RPMI8226 (cell line): ENCODE results near the gene SORL1.

ENCODE experiments used
- DNase-seq: peaks from one replicate; pipeline ENCODE4 v3.0.0-alpha.2; 2015

SORL1 gene

DNA sequence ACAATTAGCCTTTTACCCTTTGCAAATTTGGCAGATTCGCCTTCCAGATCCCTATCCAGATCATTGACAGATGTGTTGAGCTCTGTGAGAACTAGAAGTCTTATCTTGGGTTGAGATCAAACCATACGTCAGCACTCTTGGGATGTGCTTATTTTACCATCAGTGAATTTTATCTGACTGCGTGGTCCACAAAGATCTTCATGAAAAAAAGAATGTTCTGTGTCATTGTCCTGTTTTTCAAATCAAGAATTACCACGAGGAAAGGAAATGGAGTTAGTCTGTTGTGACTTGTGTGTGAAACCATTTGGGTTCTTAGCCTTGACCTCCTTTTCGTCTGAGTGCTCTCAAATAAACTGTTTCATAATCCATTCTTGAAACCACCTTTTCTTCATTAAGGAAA lies 86.9 kb downstream of the SORL1 start:
- DNase-seq: no peak

DNA sequence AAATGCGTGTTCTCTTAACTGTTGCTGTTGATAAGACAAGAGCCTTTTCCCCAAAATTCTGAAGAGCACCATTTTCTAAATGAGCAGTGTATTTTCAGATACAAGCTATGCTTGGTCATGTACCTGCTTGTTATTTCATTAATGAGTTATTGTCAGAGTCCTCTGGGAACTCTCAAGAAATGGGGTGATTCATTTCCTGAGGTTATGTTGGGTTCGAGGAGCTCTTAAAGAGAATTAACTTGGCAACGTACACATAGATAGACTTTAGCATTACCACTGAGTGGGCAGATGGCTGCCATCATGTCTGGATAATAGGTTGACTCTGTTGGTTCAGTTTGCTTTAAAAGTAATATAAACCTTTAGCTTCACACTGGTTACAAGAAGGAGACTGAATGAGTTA lies 88.5 kb downstream of the SORL1 start:
- no peak for DNase-seq

DNA sequence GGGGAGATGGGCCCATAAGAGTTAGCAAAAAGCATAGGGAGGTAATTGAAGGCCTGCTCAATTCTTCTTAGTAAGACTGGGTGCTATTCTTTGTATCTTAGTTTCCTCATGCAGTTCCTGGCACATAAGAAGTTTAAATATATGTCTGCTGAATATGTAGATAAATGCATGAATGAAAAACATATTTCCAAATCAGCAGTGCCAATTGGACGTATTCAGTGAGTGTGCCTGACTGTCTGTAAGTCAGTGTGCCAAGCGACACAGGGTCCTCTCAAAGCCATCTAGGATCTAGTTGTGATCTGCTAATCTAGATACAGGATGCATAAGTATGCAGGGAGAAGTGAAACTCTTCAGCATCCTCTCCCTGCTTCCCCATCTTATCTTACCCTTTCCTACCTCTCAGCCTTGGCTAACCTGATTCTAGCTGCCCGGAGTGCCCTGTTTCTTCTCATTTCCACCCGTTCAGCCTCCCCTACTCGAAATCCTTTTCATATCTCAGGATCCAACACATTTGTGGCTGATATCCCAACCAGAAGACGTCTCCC lies 91.8 kb downstream of the SORL1 start:
- DNase-seq: no peak

DNA sequence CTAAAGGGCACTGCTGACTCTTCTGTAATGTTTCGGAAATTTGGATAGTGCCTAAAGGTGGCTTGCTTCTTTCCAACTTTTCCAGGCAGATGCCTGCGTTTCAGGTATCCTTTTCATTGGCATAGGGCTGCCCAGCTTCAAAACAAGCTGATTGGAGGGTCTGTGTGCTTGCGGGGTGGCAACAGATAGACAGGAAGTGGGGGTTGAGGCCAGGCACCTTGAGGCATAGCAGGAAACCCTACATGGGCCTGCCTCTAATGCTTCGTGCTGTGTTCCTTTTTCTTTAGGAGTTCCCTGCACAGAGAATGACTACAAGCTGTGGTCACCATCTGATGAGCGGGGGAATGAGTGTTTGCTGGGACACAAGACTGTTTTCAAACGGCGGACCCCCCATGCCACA lies 92.8 kb downstream of the SORL1 start:
- DNase-seq: no peak

DNA sequence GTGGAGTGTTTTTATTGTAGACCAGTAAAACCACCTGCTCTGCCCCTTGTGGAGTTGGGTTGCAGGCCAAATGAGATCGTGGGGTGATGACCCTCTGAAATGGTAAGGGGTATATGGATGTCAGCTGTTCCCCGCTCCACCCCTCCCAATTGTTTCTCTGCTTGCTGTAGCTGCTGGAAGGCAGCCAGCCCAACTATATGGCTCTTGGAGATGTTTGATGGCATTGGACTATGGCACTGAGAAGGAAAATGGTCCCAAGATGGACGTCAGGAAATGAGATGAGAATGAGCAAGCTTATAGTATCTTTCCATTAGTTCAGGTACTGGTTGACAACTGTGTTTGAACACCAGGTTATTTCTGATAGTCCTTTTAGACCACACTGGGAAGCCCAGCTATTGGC lies 95.5 kb downstream of the SORL1 start:
- DNase-seq: no peak

DNA sequence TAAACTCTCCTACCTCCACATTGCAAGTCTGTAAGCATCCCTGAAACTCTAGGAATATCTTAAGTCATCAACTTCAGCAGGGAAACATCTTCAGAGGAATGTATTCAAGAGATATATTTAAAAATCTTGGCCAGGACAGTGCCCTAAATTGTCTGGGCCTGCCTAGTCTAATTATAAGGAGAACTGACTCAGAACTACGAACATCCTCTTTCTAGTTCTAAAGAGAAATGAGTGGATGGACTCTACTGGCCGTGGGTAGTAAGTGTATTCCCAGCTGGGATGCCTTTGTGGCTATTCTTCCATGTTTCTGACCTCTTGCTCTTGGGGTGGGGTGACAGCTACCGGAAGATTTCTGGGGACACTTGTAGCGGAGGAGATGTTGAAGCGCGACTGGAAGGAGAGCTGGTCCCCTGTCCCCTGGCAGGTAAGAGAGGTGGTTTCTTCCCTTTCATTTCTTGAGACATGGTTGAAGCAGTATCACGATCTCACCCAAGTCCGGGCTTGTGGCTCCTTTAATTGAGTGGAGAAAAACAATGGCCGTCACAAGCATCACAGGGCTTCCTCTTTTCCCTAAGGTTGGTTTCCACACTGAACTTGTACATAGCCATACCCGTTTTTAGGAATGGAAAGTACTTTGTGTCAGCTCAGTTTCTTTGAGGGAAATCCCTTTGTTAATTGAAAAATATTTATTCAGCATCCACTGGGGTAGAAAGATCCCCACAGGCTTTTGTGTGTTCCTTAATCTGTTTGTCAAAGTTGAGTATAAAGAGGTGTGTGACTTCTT lies 98.3 kb downstream of the SORL1 start:
- DNase-seq: no peak

DNA sequence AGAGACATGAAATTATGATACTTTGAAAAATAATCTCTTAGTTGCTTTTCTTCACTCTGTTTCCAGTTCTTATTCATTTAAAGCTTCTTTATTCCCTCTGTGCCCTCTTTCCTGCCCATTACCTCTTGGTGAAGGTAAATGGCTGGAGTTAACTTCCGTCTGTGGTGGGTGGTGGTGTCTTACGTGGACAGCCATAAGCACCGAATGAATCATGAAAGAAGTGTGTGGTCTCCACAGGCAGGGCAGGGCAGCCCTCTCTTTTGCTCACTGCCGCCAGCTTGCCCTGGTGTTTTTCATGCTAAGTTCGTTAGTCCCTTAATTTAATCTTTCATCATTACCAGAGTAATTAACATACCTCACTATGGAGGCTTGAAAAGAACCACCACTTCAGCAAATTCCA lies 99.3 kb downstream of the SORL1 start:
- DNase-seq: no peak

DNA sequence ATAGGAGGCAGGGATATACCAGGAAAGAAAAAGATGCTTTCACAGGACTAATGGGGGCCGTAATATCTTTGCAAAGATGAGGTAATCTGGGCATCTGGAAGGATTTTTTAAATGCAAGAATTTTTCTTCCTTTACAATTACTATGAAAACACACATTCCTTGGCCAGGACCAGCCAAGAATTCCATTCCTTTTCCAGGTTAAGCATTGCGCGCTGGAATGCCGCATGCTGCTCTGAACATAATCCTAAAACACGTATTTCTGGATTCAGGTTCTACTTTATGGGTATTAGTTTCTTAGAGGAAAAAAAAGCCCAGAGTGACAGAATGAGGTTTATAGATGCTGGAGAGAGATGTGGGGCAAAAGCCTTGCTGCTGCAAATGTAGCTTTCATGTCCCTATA lies 100.0 kb downstream of the SORL1 start:
- no peak for DNase-seq

DNA sequence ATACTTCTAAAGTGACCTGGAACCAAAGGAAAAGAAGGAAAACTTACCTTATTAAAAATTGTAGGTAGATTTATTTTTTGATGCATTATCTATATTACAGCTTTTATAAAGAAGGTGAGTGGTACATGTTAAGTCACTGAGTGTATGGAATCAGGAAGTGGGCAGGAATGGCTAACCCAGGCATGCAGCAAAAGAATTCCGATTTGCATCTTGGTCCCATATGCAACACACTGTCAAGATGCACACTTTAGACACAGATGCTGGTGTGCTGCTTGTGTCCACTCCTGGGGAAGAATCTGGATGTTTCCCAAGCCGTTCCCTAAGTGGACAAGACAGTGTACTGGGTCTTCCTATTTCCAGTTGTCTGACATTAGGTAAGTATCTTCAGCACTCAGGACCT lies 100.5 kb downstream of the SORL1 start:
- DNase-seq: no peak

DNA sequence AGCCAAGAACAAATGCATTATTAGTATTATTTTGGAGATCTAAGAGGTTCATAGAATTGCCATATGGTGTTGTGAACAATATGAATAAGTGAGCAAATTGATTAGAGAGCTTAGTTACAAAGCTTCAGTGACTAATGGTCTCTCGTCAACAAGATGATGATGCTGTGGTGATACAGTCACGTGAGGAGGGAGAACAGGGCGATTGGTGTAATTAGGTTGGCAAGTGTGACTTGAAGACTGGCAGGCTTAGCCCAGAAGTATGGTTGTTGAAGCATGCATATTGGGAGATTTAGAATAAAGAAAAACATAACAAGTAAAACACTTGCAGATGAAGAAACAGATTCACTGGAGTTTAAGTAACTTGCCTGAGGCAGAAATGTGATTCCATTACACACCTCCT lies 101.3 kb downstream of the SORL1 start:
- DNase-seq: no peak

DNA sequence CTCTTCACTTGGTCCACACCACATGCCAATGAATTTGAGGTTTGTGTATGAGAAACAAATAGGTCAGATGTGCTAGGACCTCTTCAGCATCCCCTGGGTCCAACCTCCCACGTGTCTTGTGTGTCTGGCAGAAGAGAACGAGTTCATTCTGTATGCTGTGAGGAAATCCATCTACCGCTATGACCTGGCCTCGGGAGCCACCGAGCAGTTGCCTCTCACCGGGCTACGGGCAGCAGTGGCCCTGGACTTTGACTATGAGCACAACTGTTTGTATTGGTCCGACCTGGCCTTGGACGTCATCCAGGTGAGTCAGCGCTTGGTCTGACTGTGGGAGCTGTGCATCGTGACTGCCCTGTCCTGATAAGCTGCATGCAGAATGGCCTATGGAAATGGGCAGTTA lies 101.7 kb downstream of the SORL1 start:
- no peak for DNase-seq

DNA sequence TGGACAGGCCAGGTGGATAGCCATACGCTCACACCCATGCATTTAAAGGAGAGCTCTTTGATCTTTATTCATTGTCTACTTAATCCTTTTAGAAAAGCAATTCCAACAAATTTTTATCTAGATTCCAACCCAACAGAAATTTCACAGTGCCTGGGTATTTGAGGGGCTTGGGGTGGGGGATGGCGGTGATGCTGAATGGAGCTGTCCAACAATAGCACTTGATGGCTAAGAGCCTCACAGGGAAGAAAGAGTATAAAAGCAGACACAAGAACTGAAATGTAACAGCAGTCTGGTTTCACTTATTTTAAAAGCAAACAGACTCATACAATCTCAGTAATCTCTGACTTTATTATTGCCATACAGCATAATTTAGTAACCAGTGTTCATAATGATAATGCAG lies 102.4 kb downstream of the SORL1 start:
- DNase-seq: no peak

DNA sequence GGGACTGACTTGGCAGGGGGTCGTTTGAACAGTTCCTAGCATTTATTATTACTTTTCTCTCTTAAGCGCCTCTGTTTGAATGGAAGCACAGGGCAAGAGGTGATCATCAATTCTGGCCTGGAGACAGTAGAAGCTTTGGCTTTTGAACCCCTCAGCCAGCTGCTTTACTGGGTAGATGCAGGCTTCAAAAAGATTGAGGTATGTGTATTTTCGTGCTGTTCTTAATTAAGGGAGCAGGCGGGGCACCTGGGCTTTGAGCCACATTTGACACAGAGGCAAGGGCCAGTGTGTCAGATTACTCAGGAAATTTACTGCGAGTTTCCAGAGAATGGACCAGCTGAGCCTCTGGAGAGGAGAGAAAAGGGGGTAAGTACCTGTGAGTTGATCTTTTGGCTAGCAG lies 103.0 kb downstream of the SORL1 start:
- DNase-seq: no peak

DNA sequence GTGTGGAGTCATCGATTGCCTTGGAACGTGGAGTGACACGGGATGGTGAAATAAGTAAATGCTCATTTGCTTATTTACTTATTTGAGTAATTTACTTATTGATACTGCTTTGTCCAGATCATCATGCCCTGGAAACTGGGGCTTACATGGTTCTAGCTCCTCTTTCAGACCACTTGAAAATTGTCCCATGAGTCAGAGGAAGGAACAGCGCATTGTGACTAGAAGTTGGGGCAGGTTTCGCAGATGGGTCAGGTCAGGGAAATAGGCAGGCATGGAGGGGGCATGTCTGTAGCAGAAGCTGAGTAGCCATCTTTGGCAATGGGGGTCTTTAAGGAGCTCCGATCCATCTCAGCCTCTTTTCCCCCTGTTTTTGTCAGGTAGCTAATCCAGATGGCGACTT lies 104.8 kb downstream of the SORL1 start:
- no peak for DNase-seq

DNA sequence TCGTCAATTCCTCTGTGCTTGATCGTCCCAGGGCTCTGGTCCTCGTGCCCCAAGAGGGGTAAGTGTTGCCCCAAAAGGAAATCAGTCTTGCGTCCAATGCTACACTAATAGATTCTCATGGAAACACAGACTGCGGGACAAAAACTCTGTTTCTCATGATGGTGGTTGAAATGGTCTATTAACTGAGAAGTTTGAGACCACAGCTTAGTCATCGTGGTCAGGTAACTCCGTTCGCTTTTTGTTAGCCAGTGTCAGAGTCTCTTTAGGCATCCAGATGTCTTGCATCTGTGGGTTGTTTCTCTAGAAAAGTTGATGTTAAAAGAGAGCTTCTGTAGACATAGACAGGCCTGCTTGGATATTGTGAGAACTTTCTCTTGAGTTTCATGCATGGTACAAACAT lies 105.2 kb downstream of the SORL1 start:
- no peak for DNase-seq

DNA sequence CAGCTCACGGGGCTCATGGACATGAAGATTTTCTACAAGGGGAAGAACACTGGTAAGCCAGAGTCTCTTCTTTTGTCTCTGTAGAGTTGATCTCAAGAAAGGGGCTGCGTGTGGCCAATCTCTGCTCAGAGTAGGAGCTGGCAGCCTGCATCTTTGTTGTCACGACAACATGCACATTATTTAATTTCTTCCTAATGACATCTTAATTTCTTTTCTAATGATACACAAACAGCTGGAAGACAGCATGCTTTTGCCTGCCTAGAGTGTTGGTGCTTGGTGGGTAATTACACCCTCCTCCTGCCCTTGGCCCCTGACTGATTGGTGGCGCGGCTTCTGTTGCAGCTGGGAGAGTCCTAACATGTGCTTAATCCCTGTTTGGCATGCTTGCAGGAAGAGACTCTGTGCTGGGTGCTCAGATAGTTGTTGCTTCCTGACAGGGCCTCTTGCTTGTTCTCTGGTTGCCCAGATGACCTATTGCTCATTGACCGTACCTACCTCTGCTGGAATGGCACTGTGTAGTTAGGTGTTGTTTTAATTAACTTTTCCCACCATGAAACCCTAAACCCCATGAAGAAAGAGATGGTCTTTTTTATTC lies 107.6 kb downstream of the SORL1 start:
- no peak for DNase-seq

DNA sequence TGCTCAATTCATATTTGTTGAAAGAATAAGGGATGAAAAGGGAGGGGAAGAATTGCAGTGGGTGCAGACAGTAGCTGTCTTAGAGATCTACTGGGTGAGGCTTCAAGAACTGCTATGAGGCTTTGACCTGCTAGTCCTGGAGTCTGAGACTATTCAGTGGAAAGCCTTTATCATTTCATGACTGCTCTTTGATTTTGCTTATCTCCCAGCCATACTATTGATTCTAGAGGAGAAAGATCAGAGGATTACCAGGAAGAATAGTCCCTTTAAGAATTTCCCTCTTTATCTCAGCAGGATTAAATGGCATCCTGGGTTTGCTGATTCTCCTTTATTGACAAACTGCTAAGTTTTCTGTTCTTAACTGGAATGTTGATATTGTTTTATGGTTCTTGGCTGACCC lies 108.1 kb downstream of the SORL1 start:
- no peak for DNase-seq

DNA sequence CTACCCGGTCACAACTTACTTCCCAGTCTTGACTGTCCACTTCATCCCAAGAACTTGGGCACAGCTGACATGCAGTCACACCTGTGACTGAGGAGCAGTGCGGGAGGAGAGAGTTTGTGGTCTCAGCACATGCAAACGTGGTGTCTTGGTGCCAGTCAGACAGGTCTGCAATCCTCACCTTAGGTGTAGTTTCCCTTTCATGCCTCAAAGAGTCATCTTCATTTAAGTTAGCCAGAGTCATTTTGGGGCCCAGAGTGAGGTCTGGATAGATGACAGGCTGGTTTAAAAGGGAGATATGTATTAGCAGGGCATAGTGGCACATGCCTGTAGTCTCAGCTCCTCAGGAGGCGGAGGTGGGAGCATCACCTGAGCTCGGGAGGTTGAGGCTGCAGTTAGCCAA lies 109.1 kb downstream of the SORL1 start:
- no peak for DNase-seq

DNA sequence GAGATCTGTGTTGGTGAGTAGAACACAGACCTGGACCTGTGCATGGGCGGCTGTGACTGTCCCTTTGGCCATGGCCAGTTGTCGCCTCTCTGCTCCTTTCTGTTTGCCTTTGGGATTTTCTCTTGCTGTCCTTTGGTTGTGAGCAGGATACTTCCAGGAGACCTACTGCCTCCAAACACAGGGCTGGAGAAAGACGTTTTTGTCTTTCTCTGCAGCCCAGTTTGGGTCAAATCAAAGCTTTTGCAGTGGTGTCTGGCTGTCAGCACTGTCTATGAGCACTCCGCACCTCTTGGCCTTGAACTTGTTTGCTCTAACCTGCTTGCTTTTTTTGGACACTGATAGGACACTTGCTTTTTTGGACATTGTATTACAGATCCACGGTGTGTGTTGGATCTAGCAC lies 109.6 kb downstream of the SORL1 start:
- DNase-seq: no peak

DNA sequence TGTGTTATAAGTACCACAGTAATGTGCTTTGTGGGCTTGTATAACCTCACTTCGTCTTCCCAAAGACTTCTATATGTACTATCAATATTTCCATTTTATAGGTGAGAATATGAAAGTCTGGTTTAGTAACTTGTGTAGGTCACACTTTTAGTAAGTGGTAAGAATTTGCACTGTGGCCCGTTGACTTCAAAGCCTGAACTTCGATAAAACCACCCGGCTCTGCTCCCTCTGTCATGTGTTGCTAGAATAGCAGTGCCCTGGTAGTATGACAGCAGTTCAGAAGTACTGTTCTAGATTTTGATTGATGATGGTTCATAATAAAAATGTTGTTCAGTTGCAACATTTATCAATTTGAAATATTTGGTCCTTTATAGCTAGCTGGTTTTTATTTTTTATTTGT lies 110.9 kb downstream of the SORL1 start:
- DNase-seq: no peak

DNA sequence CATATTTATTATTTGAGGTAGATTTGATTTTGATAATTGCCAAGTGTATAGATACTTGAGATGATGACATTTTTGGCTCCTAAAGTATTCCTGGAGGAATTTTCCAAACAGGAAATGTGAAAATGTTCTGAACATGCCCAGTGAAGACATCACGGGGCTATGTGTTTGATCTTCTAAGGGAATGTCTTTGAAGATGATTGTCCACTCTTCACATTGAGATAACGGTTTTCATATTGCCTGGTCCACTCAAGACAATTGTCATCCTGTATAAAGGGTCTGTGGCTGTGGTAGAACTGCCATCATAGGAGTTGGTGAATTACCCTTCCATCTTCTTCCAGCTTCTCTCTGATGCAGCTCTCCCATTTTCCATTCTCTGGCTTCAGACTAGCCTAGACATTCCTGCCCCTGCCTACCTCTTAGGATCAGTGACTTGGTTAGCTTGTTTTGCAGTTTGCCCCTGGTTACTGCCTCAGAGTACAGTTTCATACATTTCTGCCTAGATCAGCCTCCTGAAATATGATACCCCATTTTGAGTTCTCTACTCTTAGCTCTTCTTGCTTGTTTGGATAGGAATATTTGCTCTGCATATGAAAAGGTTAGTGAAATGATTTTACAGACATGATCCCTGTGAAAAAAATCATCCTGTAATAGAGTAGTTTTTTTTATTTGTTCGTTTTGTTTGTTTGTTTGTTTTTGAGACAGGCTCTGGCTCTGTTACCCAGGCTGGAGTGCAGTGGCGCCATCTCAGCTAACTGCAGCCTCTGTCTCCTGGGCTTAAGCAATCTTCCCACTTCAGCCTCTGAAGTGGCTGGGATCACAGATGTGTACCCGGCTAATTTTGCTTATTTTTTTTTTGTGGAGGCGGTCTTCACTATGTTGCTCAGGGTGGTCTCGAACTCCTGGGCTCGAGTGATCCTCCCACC lies 112.0 kb downstream of the SORL1 start:
- no peak for DNase-seq

DNA sequence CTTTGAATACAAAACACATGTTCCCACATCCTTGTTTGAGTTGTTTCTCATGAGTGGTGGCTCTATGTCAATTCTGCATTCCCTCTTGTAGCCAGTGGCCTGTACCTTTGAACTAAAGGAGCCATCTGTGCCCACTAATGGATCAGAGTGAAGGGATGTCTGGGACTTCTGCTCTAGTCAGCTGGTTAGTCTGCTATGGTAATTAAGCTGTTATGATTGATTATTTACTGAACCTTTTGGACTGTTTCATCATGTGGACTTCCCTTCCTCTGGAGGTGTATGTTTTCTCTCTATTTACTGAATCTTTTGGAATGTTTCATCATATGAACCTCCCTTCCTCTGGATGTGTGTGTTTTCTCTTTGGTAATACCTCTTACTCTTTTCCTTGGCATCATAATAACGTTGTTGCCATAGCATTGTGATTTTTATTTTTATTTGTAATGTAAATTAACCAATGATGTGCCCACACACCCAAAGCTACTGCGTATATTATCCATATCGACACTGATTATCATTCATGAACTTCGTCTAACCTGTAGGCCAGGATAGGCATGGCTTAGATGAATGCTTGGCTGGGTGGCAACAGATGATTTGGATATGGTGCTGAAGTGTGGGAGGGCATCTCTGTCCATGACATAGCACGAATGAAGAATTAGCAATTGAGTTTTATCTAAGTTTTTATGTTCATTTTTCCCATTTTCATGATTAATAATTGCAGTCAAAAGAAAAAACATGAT lies 113.0 kb downstream of the SORL1 start:
- no peak for DNase-seq
